Smooth muscle cell (in vitro differentiated cells): Measurements from ENCODE around the gene ISL1. TPM values are rescaled to one million over a fixed set of nuclear protein-coding genes. Genes with fewer than 3 reads are reported as not detected.

ENCODE experiments used
- DNase-seq: peaks from one replicate; lab custom pipeline; 2025; ENCODE audit not compliant: unreplicated experiment; lab: John Stamatoyannopoulos, UW
- H2AFZ ChIP-seq: fragments of 200-600 bp; sonication (generic); 2 replicates; pipeline ENCODE4 v1.6.0; 2016; ENCODE audit warnings: antibody characterized with exemption, low read depth, mild to moderate bottlenecking
- H3F3A ChIP-seq: fragments of 200-600 bp; sonication (generic); 2 replicates; pipeline ENCODE4 v1.6.0; 2017; ENCODE audit warnings: antibody characterized with exemption, low read depth
- H3K27ac ChIP-seq: fragments of 200-600 bp; sonication (generic); 2 replicates; pipeline ENCODE4 v1.5.1; 2016; ENCODE audit warnings: low read depth, mild to moderate bottlenecking
- H3K27me3 ChIP-seq: fragments of 200-600 bp; sonication (generic); 2 replicates; pipeline ENCODE4 v1.6.1; 2016; ENCODE audit warnings: low read depth, mild to moderate bottlenecking
- H3K36me3 ChIP-seq: fragments of 200-600 bp; sonication (generic); 2 replicates; pipeline ENCODE4 v1.5.1; 2016; ENCODE audit warnings: low read depth
- H3K4me1 ChIP-seq: fragments of 200-600 bp; sonication (generic); 2 replicates; pipeline ENCODE4 v1.5.1; 2016; ENCODE audit warnings: low read depth
- H3K4me2 ChIP-seq: fragments of 200-600 bp; sonication (generic); 2 replicates; pipeline ENCODE4 v1.6.0; 2016; ENCODE audit warnings: mild to moderate bottlenecking
- H3K4me3 ChIP-seq: fragments of 200-600 bp; sonication (generic); 2 replicates; pipeline ENCODE4 v1.5.1; 2016; ENCODE audit warnings: mild to moderate bottlenecking
- H3K79me2 ChIP-seq: fragments of 200-600 bp; sonication (generic); 2 replicates; pipeline ENCODE4 v1.6.0; 2016; ENCODE audit warnings: low read depth, mild to moderate bottlenecking
- H3K9ac ChIP-seq: fragments of 200-600 bp; sonication (generic); 2 replicates; pipeline ENCODE4 v1.6.0; 2016; ENCODE audit warnings: low read depth
- H3K9me3 ChIP-seq: fragments of 200-600 bp; sonication (generic); replicated peaks from 2 replicates; pipeline ENCODE4 v1.5.1; 2016; ENCODE audit warnings: low read depth
- H4K20me1 ChIP-seq: fragments of 200-600 bp; sonication (generic); 2 replicates; pipeline ENCODE4 v1.6.0; 2016; ENCODE audit warnings: low read depth
- CTCF ChIP-seq: fragments of 200-600 bp; sonication (generic); IDR thresholded peaks from 2 replicates; pipeline ENCODE4 v1.5.1; 2017; ENCODE audit warnings: borderline replicate concordance, mild to moderate bottlenecking, antibody characterized with exemption; ENCODE audit not compliant: insufficient read depth, poor library complexity, severe bottlenecking
- WGBS: methylation state at CpG from one replicate; pipeline ENCODE4 v1.1.7; 2016; ENCODE audit warnings: low lambda C conversion rate; 5-methylcytosine and 5-hydroxymethylcytosine counted together
- polyA plus RNA-seq: library from polyadenylated mRNA; unstranded; fragments of >200 nt; fragmentation: Nextera tagmentation; extraction: Ambion mirVana; gene quantifications from 2 replicates; pipeline ENCODE4 v1.2.1, GENCODE V29; 2016
- total RNA-seq: library from RNA; depleted of rRNA; stranded (reverse); fragments of >200 nt; gene quantifications from 2 replicates; pipeline ENCODE4 v1.2.3, GENCODE V29; 2014

The ISL1 gene
- total and polyA plus RNA-seq, 2 experiments from 2014 or later = 3.6 to 16.0 TPM

GRCh38 chr5:51378061-51378409, 5.2 kb upstream of the ISL1 start:
- Histone ChIP-seq H3K79me2 (no peaks in the 10 kb centered on the region), H3K9ac (no peak overlapping the region), H3K27me3 (peaks cover 67% of the 10 kb centered on the region), H3K36me3 (no peaks in the 10 kb centered on the region), H3F3A (no peaks in the 10 kb centered on the region), H3K9me3 (no peaks in the 10 kb centered on the region), H3K4me3 (peak overlapping the region; percentile 52), H3K4me1 (peaks cover 29% of the 10 kb centered on the region), H2AFZ (peak overlapping the region; percentile 78), H4K20me1 (no peaks in the 10 kb centered on the region), H3K4me2 (peak overlapping the region; percentile 91), H3K27ac (no peak overlapping the region)
- WGBS = 11% methylated on average over 12 of the region's 12 CpGs
- no peak for DNase-seq
- no peak for TF ChIP-seq CTCF

DNA sequence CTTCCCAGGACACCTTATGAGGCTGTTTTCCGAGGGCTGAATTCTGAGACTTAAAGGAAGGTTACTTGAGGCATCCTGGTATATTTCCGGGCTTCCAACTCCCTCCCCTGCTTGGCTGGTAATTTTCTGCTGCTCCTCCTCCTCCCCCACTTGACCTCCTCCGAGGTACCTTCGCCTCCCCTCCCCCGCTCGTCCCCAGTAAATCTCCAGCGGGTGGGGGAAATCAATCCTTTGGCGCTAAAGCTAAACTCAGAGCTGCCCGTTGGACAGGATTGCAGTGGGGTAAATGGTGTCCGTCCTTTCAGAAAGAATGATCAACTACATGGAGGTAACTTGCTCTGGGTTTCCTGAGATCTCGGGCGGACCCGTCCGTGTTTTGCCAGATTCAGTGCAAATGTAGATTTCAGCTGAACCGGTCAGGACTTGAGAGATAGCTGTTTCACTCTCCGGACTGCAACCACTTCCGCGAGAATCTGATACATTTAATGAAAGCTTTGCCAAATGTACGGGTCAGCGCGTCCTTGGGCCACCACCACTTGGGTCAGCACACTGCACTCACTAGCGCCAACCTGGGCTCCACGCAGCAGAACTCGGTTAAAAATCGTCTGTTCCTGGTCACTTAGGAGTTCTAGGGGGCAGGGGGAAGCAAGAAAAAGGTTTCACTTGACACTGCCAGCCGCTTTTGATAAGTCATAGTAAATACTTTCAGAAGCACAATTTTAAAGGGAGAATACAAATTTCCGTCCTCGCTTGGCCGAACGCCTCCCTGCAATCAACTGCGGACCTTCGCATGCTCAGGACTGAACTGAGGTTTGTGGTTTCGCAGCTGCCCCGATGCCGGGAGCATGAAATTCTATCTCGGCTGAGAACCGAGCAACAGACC, 4.6 kb upstream of the ISL1 start:
- Histone ChIP-seq H3K9me3 (no peaks in the 10 kb centered on the region), H3K4me3 (peak overlapping the region; percentile 52), H3K79me2 (no peaks in the 10 kb centered on the region), H3K27me3 (peaks cover 70% of the 10 kb centered on the region), H3K4me2 (peak overlapping the region; percentile 91), H2AFZ (peak overlapping the region; percentile 78), H4K20me1 (no peaks in the 10 kb centered on the region), H3K36me3 (no peaks in the 10 kb centered on the region), H3K4me1 (peaks cover 29% of the 10 kb centered on the region), H3K27ac (no peak overlapping the region), H3F3A (no peaks in the 10 kb centered on the region), H3K9ac (no peak overlapping the region)
- 1% methylated on average over 37 of the region's 37 CpGs for WGBS
- no peak for TF ChIP-seq CTCF
- no peak for DNase-seq

DNA sequence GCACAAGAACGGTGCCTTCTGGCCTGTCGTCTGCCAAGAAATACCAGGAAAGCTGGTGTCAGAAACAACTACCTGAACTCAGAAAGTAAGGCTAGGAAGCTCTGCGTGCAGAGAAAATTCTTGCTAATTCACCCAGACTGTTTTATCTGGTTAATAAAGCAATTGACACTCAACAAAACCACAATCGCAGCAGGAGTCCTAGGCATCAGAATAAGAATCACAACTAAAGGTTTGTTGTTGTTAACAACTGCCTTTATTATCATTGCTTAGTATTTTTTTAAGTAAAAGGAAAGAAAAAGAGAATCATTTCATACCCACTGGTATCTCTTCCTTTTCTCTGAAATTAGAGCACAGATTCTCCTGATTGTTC, 3.9 kb upstream of the ISL1 start:
- Histone ChIP-seq H3K9ac (no peak overlapping the region), H3K36me3 (no peaks in the 10 kb centered on the region), H4K20me1 (no peaks in the 10 kb centered on the region), H3K79me2 (peaks cover 2% of the 10 kb centered on the region), H3K4me2 (peak overlapping the region; percentile 91), H3K9me3 (no peaks in the 10 kb centered on the region), H2AFZ (peak overlapping the region; percentile 78), H3K27me3 (peaks cover 76% of the 10 kb centered on the region), H3K4me1 (peaks cover 29% of the 10 kb centered on the region), H3K27ac (no peak overlapping the region), H3K4me3 (peak overlapping the region; percentile 52), H3F3A (no peaks in the 10 kb centered on the region)
- WGBS = 3% methylated on average over 4 of the region's 4 CpGs
- TF ChIP-seq CTCF = no peak
- no peak for DNase-seq
